Measurements from ENCODE around the gene BECN2. TPM values are rescaled to one million over a fixed set of nuclear protein-coding genes. Genes with fewer than 3 reads are reported as not detected.

The BECN2 gene, protein sequence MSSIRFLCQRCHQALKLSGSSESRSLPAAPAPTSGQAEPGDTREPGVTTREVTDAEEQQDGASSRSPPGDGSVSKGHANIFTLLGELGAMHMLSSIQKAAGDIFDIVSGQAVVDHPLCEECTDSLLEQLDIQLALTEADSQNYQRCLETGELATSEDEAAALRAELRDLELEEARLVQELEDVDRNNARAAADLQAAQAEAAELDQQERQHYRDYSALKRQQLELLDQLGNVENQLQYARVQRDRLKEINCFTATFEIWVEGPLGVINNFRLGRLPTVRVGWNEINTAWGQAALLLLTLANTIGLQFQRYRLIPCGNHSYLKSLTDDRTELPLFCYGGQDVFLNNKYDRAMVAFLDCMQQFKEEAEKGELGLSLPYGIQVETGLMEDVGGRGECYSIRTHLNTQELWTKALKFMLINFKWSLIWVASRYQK
- not detected for total RNA-seq

GRCh38 chr1:241957692-241958494, at the start of gene BECN2:
Gene BECN2, plus strand, starts transcription at chr1:241957767. Its CDS starts 0 bp downstream, at chr1:241957767.

GRCh38 chr1:241999026-241999425, 41.5 kb downstream of the BECN2 start, which contains the start of gene MAP1LC3C:
Gene MAP1LC3C, minus strand, starts transcription at chr1:241999098. Its CDS starts 90 bp downstream, at chr1:241999008.

Other genes starting within 250 kb of the BECN2 start
- gene EXO1, start 109.6 kb upstream of the BECN2 start, total RNA-seq, result 10 to 100 TPM; 14.1 to 36.3 TPM
- gene MAP1LC3C, start 41.3 kb downstream of the BECN2 start, total RNA-seq, result under 1 TPM in 1 of 2 donors, not detected in 1; under 0.01 TPM

Measured in melanocyte of skin (primary cell).